HT-29 (cell line): ENCODE data around the gene OR2M5. TPM values are rescaled to one million over a fixed set of nuclear protein-coding genes. Genes with fewer than 3 reads are reported as not detected.

ENCODE experiments used
- total RNA-seq: library from RNA; depleted of rRNA; stranded (reverse); fragments of >200 nt; shearing (Covaris generic); gene quantifications from 2 replicates; pipeline ENCODE4 v1.2.3, GENCODE V29; 2014; rRNA removed

The OR2M5 gene
- total RNA-seq, 1 experiment from 2014 or later, result not detected

Other genes starting within 250 kb of the OR2M5 start
- not detected in 2 replicates for gene OR2W3, start 249.6 kb upstream of the OR2M5 start, total RNA-seq
- not detected in 2 replicates for gene OR2T8, start 224.9 kb upstream of the OR2M5 start, total RNA-seq
- not detected in 2 replicates for gene OR2AJ1, start 220.3 kb upstream of the OR2M5 start, total RNA-seq
- not detected in 2 replicates for gene OR2L8, start 196.3 kb upstream of the OR2M5 start, total RNA-seq
- gene OR2AK2, start 179.9 kb upstream of the OR2M5 start, total RNA-seq, result not detected in 2 replicates
- gene OR2L5, start 131.5 kb upstream of the OR2M5 start, total RNA-seq, result not detected in 2 replicates
- gene OR2L2, start 115.1 kb upstream of the OR2M5 start, total RNA-seq, result not detected in 2 replicates
- not detected in 2 replicates for gene OR2L3, start 98.3 kb upstream of the OR2M5 start, total RNA-seq
- not detected in 2 replicates for gene OR2L13, start 50.0 kb upstream of the OR2M5 start, total RNA-seq
- gene OR2M2, start 29.7 kb downstream of the OR2M5 start, total RNA-seq, result not detected in 2 replicates
- gene OR2M3, start 52.1 kb downstream of the OR2M5 start, total RNA-seq, result not detected in 2 replicates
- not detected in 2 replicates for gene OR2M4, start 86.3 kb downstream of the OR2M5 start, total RNA-seq
- gene OR2T33, start 132.8 kb downstream of the OR2M5 start, total RNA-seq, result not detected in 2 replicates
- not detected in 2 replicates for gene OR2T12, start 158.3 kb downstream of the OR2M5 start, total RNA-seq
- not detected in 2 replicates for gene OR2M7, start 179.4 kb downstream of the OR2M5 start, total RNA-seq
- gene OR14C36, start 203.6 kb downstream of the OR2M5 start, total RNA-seq, result not detected in 2 replicates
- gene OR2T4, start 216.5 kb downstream of the OR2M5 start, total RNA-seq, result not detected in 2 replicates
- gene OR2T6, start 230.6 kb downstream of the OR2M5 start, total RNA-seq, result not detected in 2 replicates